GM12891 (cell line): Measurements from ENCODE around the gene ARFRP1.
"Not testable (repeated sequence)": the region's sequence is repeated elsewhere in the genome, so short reads cannot be mapped to it uniquely, and the experiment has no call there.

Experiments used
- POLR2A ChIP-seq: IDR thresholded peaks from 2 replicates; pipeline ENCODE4 v1.6.1; 2011; ENCODE audit warnings: low read depth, low read length, control low read depth
- POLR2AphosphoS5 ChIP-seq: IDR thresholded peaks from 2 replicates; pipeline ENCODE4 v1.6.1; 2011; ENCODE audit warnings: low read depth, low read length, control low read depth

DNA sequence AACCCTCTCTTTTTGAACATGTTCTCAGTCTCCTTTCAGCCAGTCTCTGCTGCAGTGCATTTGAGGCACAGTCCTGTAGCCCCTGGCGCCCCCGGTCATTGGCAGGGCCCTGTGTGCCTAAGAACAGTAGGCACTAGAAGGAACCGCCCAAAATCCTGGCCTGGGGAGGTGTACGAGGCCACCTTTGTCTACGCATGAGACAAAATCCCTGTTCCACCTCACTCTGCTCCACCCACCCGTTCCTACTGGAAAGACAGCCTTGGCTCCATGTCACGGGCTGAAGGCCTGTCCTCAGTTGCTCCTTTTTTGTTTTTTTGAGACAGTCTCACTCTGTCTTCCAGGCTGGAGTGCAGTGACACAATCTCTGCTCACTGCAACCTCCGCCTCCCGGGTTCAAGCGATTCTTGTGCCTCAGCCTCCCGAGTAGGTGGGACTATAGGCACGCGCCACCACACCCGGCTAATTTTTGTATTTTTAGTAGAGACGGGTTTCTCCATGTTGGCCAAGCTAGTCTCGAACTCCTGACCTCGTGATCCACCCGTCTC lies 22.5 kb upstream of the ARFRP1 start:
- not testable (repeated sequence) for TF ChIP-seq POLR2AphosphoS5, POLR2A
